ENCODE data around the gene HPCAL1. TPM values are rescaled to one million over a fixed set of nuclear protein-coding genes. Genes with fewer than 3 reads are reported as not detected.

The HPCAL1 gene
- polyA plus RNA-seq, 3 donors, result 82.1 to 99.5 (median 98.0) TPM

GRCh38 chr2:10457846-10458598, 155.3 kb downstream of the HPCAL1 start:
- H2AFZ ChIP-seq (ENCODE audit: insufficient read depth, low read depth, low read length, poor library complexity, severe bottlenecking), result no peak overlapping the region
- H3K4me3 Mint-ChIP-seq, result no peak overlapping the region
- no peak for DNase-seq
- H4K20me1 ChIP-seq (ENCODE audit: insufficient read depth, low read length), result no peaks in the 10 kb centered on the region
- no peak for TF ChIP-seq CTCF (IDR thresholded peaks at IDR 0.05)
- H3K36me3 Mint-ChIP-seq, result no peaks in the 10 kb centered on the region
- no peak overlapping the region for H3K9ac ChIP-seq (ENCODE audit: insufficient read depth, low read length, poor library complexity, severe bottlenecking)
- H3K27me3 ChIP-seq (ENCODE audit: control insufficient read depth in 2 of 2, insufficient read depth in 2 of 2, low read length in 2 of 2), result no peaks in the 10 kb centered on the region
- H3K36me3 ChIP-seq (replicated peaks in 1 of 2; ENCODE audit: control insufficient read depth in 1 of 2, insufficient read depth in 2 of 2, low read length in 2 of 2), result no peaks in the 10 kb centered on the region
- no peak overlapping the region for H3K27ac ChIP-seq (ENCODE audit: low read depth in 1 of 2, low read length in 2 of 2)
- no peaks in the 10 kb centered on the region for H3K4me1 Mint-ChIP-seq
- H3K79me2 ChIP-seq (ENCODE audit: insufficient read depth, low read length), result no peaks in the 10 kb centered on the region
- H3K27me3 Mint-ChIP-seq (ENCODE audit: low read depth in 3 of 3), result peaks cover 6 to 19% (median 14%) of the 10 kb centered on the region in 3 donors
- H3K4me3 ChIP-seq (replicated peaks in 1 of 3; ENCODE audit: low read depth in 2 of 3, low read length in 3 of 3), result no peak overlapping the region
- 90% methylated on average over 9 of the region's 11 CpGs for WGBS (ENCODE audit: insufficient coverage)
- H3K27ac Mint-ChIP-seq, result no peak overlapping the region
- intact Hi-C loops (cut with micrococcal nuclease), result no loop called here
- H3K4me1 ChIP-seq (ENCODE audit: control insufficient read depth in 1 of 2, insufficient read depth in 2 of 2, low read length in 2 of 2), result no peaks in the 10 kb centered on the region
- no peaks in the 10 kb centered on the region for H3K9me3 ChIP-seq (replicated peaks in 1 of 2; ENCODE audit: control insufficient read depth in 1 of 2, insufficient read depth in 1 of 2, low read length in 2 of 2)
- no peaks in the 10 kb centered on the region for H3K9me3 Mint-ChIP-seq
- no peak overlapping the region for H3K4me2 ChIP-seq (replicated peaks; ENCODE audit: extremely low read depth, low read length, poor library complexity, severe bottlenecking)

- Histone ChIP-seq H3K4me2 (replicated peaks; ENCODE audit: extremely low read depth, low read length, poor library complexity, severe bottlenecking) (no peak overlapping the region), H3K4me1 (ENCODE audit: control insufficient read depth in 1 of 2, insufficient read depth in 2 of 2, low read length in 2 of 2) (no peaks in the 10 kb centered on the region), H3K36me3 (replicated peaks in 1 of 2; ENCODE audit: control insufficient read depth in 1 of 2, insufficient read depth in 2 of 2, low read length in 2 of 2) (no peaks in the 10 kb centered on the region), H3K4me3 (replicated peaks in 1 of 3; ENCODE audit: low read depth in 2 of 3, low read length in 3 of 3) (no peak overlapping the region), H3K9ac (ENCODE audit: insufficient read depth, low read length, poor library complexity, severe bottlenecking) (no peak overlapping the region), H4K20me1 (ENCODE audit: insufficient read depth, low read length) (no peaks in the 10 kb centered on the region), H3K9me3 (replicated peaks in 1 of 2; ENCODE audit: control insufficient read depth in 1 of 2, insufficient read depth in 1 of 2, low read length in 2 of 2) (no peaks in the 10 kb centered on the region), H2AFZ (ENCODE audit: insufficient read depth, low read depth, low read length, poor library complexity, severe bottlenecking) (no peak overlapping the region), H3K27ac (ENCODE audit: low read depth in 1 of 2, low read length in 2 of 2) (no peak overlapping the region), H3K27me3 (ENCODE audit: control insufficient read depth in 2 of 2, insufficient read depth in 2 of 2, low read length in 2 of 2) (no peaks in the 10 kb centered on the region), H3K79me2 (ENCODE audit: insufficient read depth, low read length) (no peaks in the 10 kb centered on the region)
- WGBS (ENCODE audit: insufficient coverage), result 88% methylated on average over 12 of the region's 17 CpGs
- H3K4me1 Mint-ChIP-seq, result no peaks in the 10 kb centered on the region
- peaks cover 6 to 21% (median 14%) of the 10 kb centered on the region in 3 donors for H3K27me3 Mint-ChIP-seq (ENCODE audit: low read depth in 3 of 3)
- no peak overlapping the region for H3K27ac Mint-ChIP-seq
- intact Hi-C loops (cut with micrococcal nuclease), result no loop called here
- no peak overlapping the region for H3K4me3 Mint-ChIP-seq
- no peaks in the 10 kb centered on the region for H3K9me3 Mint-ChIP-seq
- no peaks in the 10 kb centered on the region for H3K36me3 Mint-ChIP-seq
- no peak for TF ChIP-seq CTCF (IDR thresholded peaks at IDR 0.05)
- DNase-seq, result no peak
Measured at GRCh38 chr2:10460366-10460796, 157.7 kb downstream of the HPCAL1 start.
